ENCODE results near the gene PLA2G2D. TPM values are rescaled to one million over a fixed set of nuclear protein-coding genes. Genes with fewer than 3 reads are reported as not detected.

Gene PLA2G2D
- total and polyA plus RNA-seq, 8 donors: 0.23 TPM; not detected in 7

- 68 to 79% (median 72%) methylated on average over 10 of the region's 10 CpGs for WGBS, 5 donors
- no peaks in the 10 kb centered on the region for H3K9me3 ChIP-seq
- H3K4me1 ChIP-seq: peaks cover 0 to 15% (median 4%) of the 10 kb centered on the region in 4 donors
- intact Hi-C loops (cut with DNase I; ENCODE audit: low total_unique reads): no loop called here
- no peak for TF ChIP-seq POLR2A (IDR thresholded peaks at IDR 0.05)
- no peak for TF ChIP-seq CTCF (IDR thresholded peaks at IDR 0.05)
- TF ChIP-seq EP300 (IDR thresholded peaks at IDR 0.05): no peak
- no peak for TF ChIP-seq POLR2AphosphoS5 (IDR thresholded peaks at IDR 0.05)
- no peak overlapping the region for H3K27ac ChIP-seq
- no peak for DNase-seq
- peaks cover 0 to 1% (median 0%) of the 10 kb centered on the region in 3 donors for H3K27me3 ChIP-seq
- no peaks in the 10 kb centered on the region for H3K36me3 ChIP-seq
- H3K4me3 ChIP-seq: no peak overlapping the region
These were observed 36.0 kb downstream of the PLA2G2D start for GRCh38 chr1:20083178-20083944.

- Histone ChIP-seq H3K9me3 (no peaks in the 10 kb centered on the region), H3K36me3 (no peaks in the 10 kb centered on the region), H3K27me3 (peaks cover 0 to 7% (median 0%) of the 10 kb centered on the region in 3 donors), H3K4me3 (no peak overlapping the region), H3K27ac (no peak overlapping the region), H3K4me1 (peaks cover 0 to 15% (median 4%) of the 10 kb centered on the region in 4 donors)
- TF ChIP-seq POLR2AphosphoS5 (IDR thresholded peaks at IDR 0.05) (no peak), POLR2A (IDR thresholded peaks at IDR 0.05) (no peak)
- DNase-seq: no peak
- 68 to 83% (median 72%) methylated on average over 2 of the region's 2 CpGs for WGBS, 5 donors
- intact Hi-C loops (cut with DNase I; ENCODE audit: low total_unique reads): no loop called here
These were observed 36.6 kb downstream of the PLA2G2D start for GRCh38 chr1:20082772-20083171.

- Histone ChIP-seq H3K27ac (no peak overlapping the region), H3K4me3 (no peak overlapping the region), H3K27me3 (peaks cover 0 to 10% (median 0%) of the 10 kb centered on the region in 3 donors), H3K36me3 (no peaks in the 10 kb centered on the region), H3K9me3 (no peaks in the 10 kb centered on the region), H3K4me1 (peaks cover 0 to 15% (median 4%) of the 10 kb centered on the region in 4 donors)
- DNase-seq: no peak
- TF ChIP-seq POLR2AphosphoS5 (IDR thresholded peaks at IDR 0.05) (no peak), EP300 (IDR thresholded peaks at IDR 0.05) (no peak), CTCF (IDR thresholded peaks at IDR 0.05) (no peak), POLR2A (IDR thresholded peaks at IDR 0.05) (no peak)
- intact Hi-C loops (cut with DNase I; ENCODE audit: low total_unique reads): no loop called here
- WGBS, 5 donors: 59 to 71% (median 70%) methylated on average over 8 of the region's 8 CpGs
These were observed 38.0 kb downstream of the PLA2G2D start for GRCh38 chr1:20081353-20081810.

- no peak for TF ChIP-seq POLR2AphosphoS5 (IDR thresholded peaks at IDR 0.05)
- WGBS, 5 donors: 54 to 78% (median 69%) methylated on average over 19 to 20 of the region's 20 CpGs
- DNase-seq: no peak
- peaks cover 0 to 10% (median 0%) of the 10 kb centered on the region in 3 donors for H3K27me3 ChIP-seq
- H3K4me3 ChIP-seq: no peak overlapping the region
- H3K36me3 ChIP-seq: no peaks in the 10 kb centered on the region
- intact Hi-C loops (cut with DNase I; ENCODE audit: low total_unique reads): no loop called here
- H3K9me3 ChIP-seq: no peaks in the 10 kb centered on the region
- peaks cover 0 to 15% (median 4%) of the 10 kb centered on the region in 4 donors for H3K4me1 ChIP-seq
- no peak overlapping the region for H3K27ac ChIP-seq
These were observed 38.6 kb downstream of the PLA2G2D start for GRCh38 chr1:20080441-20081352.

GRCh38 chr1:20079661-20080305 is 39.6 kb downstream of the PLA2G2D start:
- Histone ChIP-seq H3K4me1 (peaks cover 0 to 15% (median 4%) of the 10 kb centered on the region in 4 donors), H3K27ac (no peak overlapping the region), H3K9me3 (no peaks in the 10 kb centered on the region), H3K36me3 (no peaks in the 10 kb centered on the region), H3K4me3 (no peak overlapping the region), H3K27me3 (peaks cover 0 to 10% (median 0%) of the 10 kb centered on the region in 3 donors)
- 58 to 67% (median 62%) methylated on average over 7 to 8 of the region's 8 CpGs for WGBS, 5 donors
- no peak for DNase-seq
- TF ChIP-seq POLR2A (IDR thresholded peaks at IDR 0.05) (no peak), EP300 (IDR thresholded peaks at IDR 0.05) (no peak), CTCF (IDR thresholded peaks at IDR 0.05) (no peak), POLR2AphosphoS5 (IDR thresholded peaks at IDR 0.05) (no peak)
- intact Hi-C loops (cut with DNase I; ENCODE audit: low total_unique reads): no loop called here
